HepG2 (cell line): Measurements from ENCODE around the gene ANKFY1. TPM values are rescaled to one million over a fixed set of nuclear protein-coding genes. Genes with fewer than 3 reads are reported as not detected.

ENCODE experiments used
- ATAC-seq: fragments of 200-7000 bp; cut with Tn5 transposase; 3 replicates; pipeline ENCODE4 v1.9.1; 2020; ENCODE audit warnings: mild to moderate bottlenecking, moderate library complexity
- BruUV-seq: library from RNA; stranded (reverse); fragments of 400-500 nt; replicated peaks from 2 replicates; lab custom pipeline; 2021; lab: Mats Ljungman, UMichigan
- CTCF ChIA-PET: fragments of 300-600 bp; formaldehyde crosslinking; extraction: SDS; loops from one replicate; lab custom pipeline; 2021; ENCODE audit warnings: low total read pairs, inconsistent platforms, low intra/inter-chr PET ratio; lab: Yijun Ruan, JAX
- POLR2A ChIA-PET: fragments of 350-600 bp; sonication (Branson Sonifier 250); formaldehyde crosslinking; loops from one replicate; lab custom pipeline; 2020; ENCODE audit warnings: antibody characterized with exemption, inconsistent platforms; lab: Yijun Ruan, JAX
- DNase-seq: peaks from one replicate; pipeline ENCODE4 v3.0.0-alpha.2; 2015; ENCODE audit warnings: low spot score
- FAIRE-seq: peaks from 3 replicates; lab custom pipeline; 2011; peaks lifted over from hg19 to GRCh38; lab: Jason Lieb, UNC
- H2AFZ ChIP-seq: one replicate; pipeline ENCODE4 v1.6.1; 2011; ENCODE audit warnings: low read length, inconsistent platforms
- H3K27ac ChIP-seq: fragments of 300-600 bp; 3 replicates; pipeline ENCODE4 v1.8.0; 2011; ENCODE audit warnings: mixed run types, mild to moderate bottlenecking, mixed read lengths, low read length, inconsistent platforms; ENCODE audit not compliant: insufficient read depth; ENCODE audit errors: extremely low read length
- H3K27me3 ChIP-seq, 2 experiments: fragments of 200-600 bp in 1 of 2; 2 replicates in 1 of 2; 3 replicates in 1 of 2; pipeline versions ENCODE4 v1.6.0 to v1.8.0; 2011; ENCODE audit warnings: low read length in 2 of 2, mild to moderate bottlenecking in 2 of 2, moderate library complexity in 2 of 2, inconsistent platforms in 1 of 2; ENCODE audit not compliant: insufficient read depth in 2 of 2, control insufficient read depth in 1 of 2
- H3K36me3 ChIP-seq, 2 experiments: fragments of 200-600 bp in 1 of 2; replicated peaks in 1 of 2; 2 replicates in 1 of 2; 3 replicates in 1 of 2; pipeline versions ENCODE4 v1.5.1 to v1.8.0; 2011; ENCODE audit warnings: low read length in 2 of 2, inconsistent platforms in 1 of 2; ENCODE audit not compliant: insufficient read depth in 2 of 2, control insufficient read depth in 1 of 2
- H3K4me1 ChIP-seq: 2 replicates; pipeline ENCODE4 v1.5.1; 2012; ENCODE audit warnings: low read length, inconsistent platforms; ENCODE audit not compliant: insufficient read depth
- H3K4me2 ChIP-seq: 2 replicates; pipeline ENCODE4 v1.6.0; 2011; ENCODE audit warnings: low read depth, low read length, inconsistent platforms
- H3K4me3 ChIP-seq, 3 experiments: fragments of 200-600 bp in 1 of 3; sonication (generic), shearing (Covaris generic) in 1 of 3; replicated peaks in 1 of 3; 2 replicates each; pipeline ENCODE4 v1.5.1; 2011 to 2016; ENCODE audit warnings: low read length in 3 of 3, inconsistent platforms in 2 of 3, low read depth in 2 of 3, mild to moderate bottlenecking in 2 of 3, control low read depth in 1 of 3, mixed read lengths in 1 of 3; ENCODE audit not compliant: insufficient read depth in 1 of 3
- H3K79me2 ChIP-seq: one replicate; pipeline ENCODE4 v1.6.1; 2011; ENCODE audit warnings: low read length, inconsistent platforms; ENCODE audit not compliant: insufficient read depth
- H3K9ac ChIP-seq: 2 replicates; pipeline ENCODE4 v1.6.0; 2011; ENCODE audit warnings: mild to moderate bottlenecking, low read depth, low read length, inconsistent platforms; ENCODE audit not compliant: insufficient read depth
- H3K9me3 ChIP-seq: 2 replicates; pipeline ENCODE4 v1.5.1; 2012; ENCODE audit warnings: mild to moderate bottlenecking, low read length
- H4K20me1 ChIP-seq: 2 replicates; pipeline ENCODE4 v1.6.0; 2011; ENCODE audit warnings: inconsistent platforms, mild to moderate bottlenecking, low read length, moderate library complexity; ENCODE audit not compliant: insufficient read depth
- HMG20A ChIP-seq: IDR thresholded peaks from 2 replicates; pipeline ENCODE4 v1.6.1; 2016; ENCODE audit warnings: borderline replicate concordance
- ISL2 ChIP-seq: sonication (generic); formaldehyde crosslinking; IDR thresholded peaks from 2 replicates; pipeline ENCODE4 v1.5.0; 2020; ENCODE audit warnings: missing genetic modification reagents
- KLF6 ChIP-seq: IDR thresholded peaks from 2 replicates; pipeline ENCODE4 v1.8.0; 2016; ENCODE audit warnings: missing biosample characterization, missing genetic modification reagents
- MED13 ChIP-seq: sonication (generic); formaldehyde crosslinking; IDR thresholded peaks from 2 replicates; pipeline ENCODE4 v1.5.0; 2020; ENCODE audit warnings: missing genetic modification reagents
- RAD21 ChIP-seq: fragments of 450-650 bp; formaldehyde crosslinking; IDR thresholded peaks from 2 replicates; pipeline ENCODE4 v1.5.0; 2020; ENCODE audit warnings: mild to moderate bottlenecking
- WGBS: methylation state at CpG from one replicate; pipeline ENCODE4 v1.1.6; 2017; ENCODE audit warnings: low lambda C conversion rate; 5-methylcytosine and 5-hydroxymethylcytosine counted together
- in situ Hi-C: cut with HindIII; loops from 2 replicates; pipeline ENCODE4 v1.10.0; 2017; ENCODE audit warnings: low pct_unique_long_range_greater_than_20kb; ENCODE audit not compliant: extremely low pct_ligation_motif_present
- intact Hi-C: fragments of 100-400 bp; cut with micrococcal nuclease; formaldehyde crosslinking; loops from one replicate; pipeline ENCODE4 v1.10.0; 2022; ENCODE audit not compliant: unreplicated experiment
- polyA plus RNA-seq, 8 experiments: library from polyadenylated mRNA; depleted of rRNA in 3 of 8; stranded (reverse) in 7 of 8; unstranded in 1 of 8; fragments of >200 nt; fragmentation: Illumina TruSeq in 4 of 8; extraction: Trizol in 4 of 8; gene quantifications; 2 replicates each; pipeline versions ENCODE4 v1.2.1 to v1.2.3, GENCODE V29; 2011 to 2016; ENCODE audit warnings: low read depth in 4 of 8, missing spikeins in 1 of 8, mixed read lengths in 1 of 8; ENCODE audit not compliant: insufficient read depth in 1 of 8
- total RNA-seq, 5 experiments: library from RNA; depleted of rRNA; stranded (reverse); fragments of >200 nt; fragmentation: Illumina TruSeq; extraction: Trizol; gene quantifications; 2 replicates each; pipeline ENCODE4 v1.2.3, GENCODE V29; 2016; ENCODE audit warnings: low read depth in 1 of 5
- TF ChIP-seq, protein P1 (sequence below): sonication (generic); formaldehyde crosslinking; IDR thresholded peaks from 2 replicates; pipeline ENCODE4 v1.8.0; 2022; ENCODE audit warnings: mild to moderate bottlenecking, missing genetic modification reagents, moderate library complexity
- TF ChIP-seq, protein P2 (sequence below): sonication (generic); formaldehyde crosslinking; IDR thresholded peaks from 2 replicates; pipeline ENCODE4 v1.4.0; 2020; ENCODE audit warnings: missing genetic modification reagents, borderline replicate concordance
- TF ChIP-seq, protein P3 (sequence below): sonication (generic); formaldehyde crosslinking; IDR thresholded peaks from 2 replicates; pipeline ENCODE4 v1.8.1; 2022; ENCODE audit warnings: low read depth, mild to moderate bottlenecking, missing genetic modification reagents
- TF ChIP-seq, protein P4 (sequence below): sonication (generic); formaldehyde crosslinking; IDR thresholded peaks from 2 replicates; pipeline ENCODE4 v1.4.0; 2020; ENCODE audit warnings: missing genetic modification reagents; ENCODE audit errors: not compliant biosample characterization

Gene ANKFY1
- total and polyA plus RNA-seq, 2 of the 13 experiments (the other 11 are each of a cell fraction or from before 2014, with no cell fraction given): 11.9 to 16.8 TPM

DNA sequence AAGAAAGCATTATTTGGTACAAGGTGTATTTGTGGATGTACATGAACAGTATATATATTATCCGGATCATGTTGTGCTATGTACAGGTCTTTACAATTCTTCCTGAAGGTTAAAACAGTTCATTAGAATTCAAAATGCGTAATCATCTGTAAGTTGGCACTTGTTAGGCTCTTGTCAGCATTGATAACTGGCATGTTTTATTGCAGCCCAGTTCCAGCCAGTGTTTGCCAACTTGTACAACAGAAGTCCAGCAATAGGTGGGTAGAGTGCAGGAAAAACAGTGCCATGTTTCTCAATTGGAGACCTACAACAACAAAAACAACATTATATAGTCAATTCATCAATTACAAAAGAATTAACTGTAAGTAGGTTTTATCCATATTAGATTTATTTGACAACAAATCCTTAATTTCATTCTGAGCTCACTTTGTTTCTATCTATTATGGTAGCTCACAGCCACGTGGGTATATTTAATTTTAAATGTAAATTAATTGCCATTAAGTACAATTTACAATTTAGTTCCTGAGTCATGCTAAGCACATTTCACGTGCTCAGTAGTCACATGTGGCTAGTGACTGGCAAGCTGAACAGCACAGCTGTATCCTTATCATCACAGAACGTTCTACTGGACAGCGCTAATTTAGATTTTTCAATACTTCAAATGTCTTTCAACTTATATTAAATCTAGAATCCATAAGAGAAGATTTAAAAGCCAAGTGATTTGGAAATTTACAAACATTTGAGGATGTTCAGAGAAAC is 8.6 kb upstream of the ANKFY1 start:
- H3K4me2 ChIP-seq: no peak overlapping the region
- TF ChIP-seq RAD21: no peak
- no peak for TF ChIP-seq KLF6 (CRISPR knock-in tag)
- TF ChIP-seq, protein P1, sequence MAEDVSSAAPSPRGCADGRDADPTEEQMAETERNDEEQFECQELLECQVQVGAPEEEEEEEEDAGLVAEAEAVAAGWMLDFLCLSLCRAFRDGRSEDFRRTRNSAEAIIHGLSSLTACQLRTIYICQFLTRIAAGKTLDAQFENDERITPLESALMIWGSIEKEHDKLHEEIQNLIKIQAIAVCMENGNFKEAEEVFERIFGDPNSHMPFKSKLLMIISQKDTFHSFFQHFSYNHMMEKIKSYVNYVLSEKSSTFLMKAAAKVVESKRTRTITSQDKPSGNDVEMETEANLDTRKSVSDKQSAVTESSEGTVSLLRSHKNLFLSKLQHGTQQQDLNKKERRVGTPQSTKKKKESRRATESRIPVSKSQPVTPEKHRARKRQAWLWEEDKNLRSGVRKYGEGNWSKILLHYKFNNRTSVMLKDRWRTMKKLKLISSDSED (CRISPR knock-in tag): no peak
- TF ChIP-seq, all 625 proteins: peak for 0
- ATAC-seq: no peak

DNA sequence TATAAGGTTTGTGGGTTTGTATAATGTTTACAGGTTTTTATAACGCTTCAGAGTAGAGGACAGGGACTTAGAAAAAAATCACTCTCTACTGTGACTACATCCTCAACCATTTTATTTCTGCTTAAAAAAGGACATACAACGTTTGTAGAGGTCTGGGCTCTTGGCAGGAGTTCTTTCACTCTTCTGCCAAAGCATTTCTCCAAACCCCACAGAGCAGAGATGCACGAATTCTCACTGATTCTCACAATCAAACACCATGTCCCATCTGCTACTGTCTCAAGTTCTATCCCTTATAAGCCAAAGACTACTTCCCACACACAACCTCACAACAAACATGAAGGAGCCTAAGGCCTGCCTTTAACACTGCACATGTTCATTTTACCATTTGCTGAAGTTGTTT is 7.0 kb upstream of the ANKFY1 start:
- ATAC-seq (no peak), FAIRE-seq (no peak), DNase-seq (no peak)
- H3K9me3 ChIP-seq: no peaks in the 10 kb centered on the region
- no peak overlapping the region for H3K4me3 ChIP-seq
- H3K36me3 ChIP-seq: peaks cover 2 to 29% of the 10 kb centered on the region in 2 experiments
- no peak overlapping the region for H2AFZ ChIP-seq
- no peak overlapping the region for H3K27ac ChIP-seq
- no peaks in the 10 kb centered on the region for H3K27me3 ChIP-seq
- 81% methylated on average over 3 of the region's 3 CpGs for WGBS
- in situ Hi-C loops: no loop called here
- no peaks in the 10 kb centered on the region for H4K20me1 ChIP-seq
- peaks cover 1% of the 10 kb centered on the region for H3K79me2 ChIP-seq
- no peak overlapping the region for H3K9ac ChIP-seq
- intact Hi-C loops: no loop called here
- H3K4me2 ChIP-seq: no peak overlapping the region
- ChIA-PET CTCF (no interaction called here), POLR2A (no interaction called here)
- no peaks in the 10 kb centered on the region for H3K4me1 ChIP-seq
- no TSS peak for BruUV-seq
- TF ChIP-seq MED13 (CRISPR knock-in tag) (no peak), HMG20A (CRISPR knock-in tag) (no peak), ISL2 (CRISPR knock-in tag) (no peak)
- TF ChIP-seq, protein P2, sequence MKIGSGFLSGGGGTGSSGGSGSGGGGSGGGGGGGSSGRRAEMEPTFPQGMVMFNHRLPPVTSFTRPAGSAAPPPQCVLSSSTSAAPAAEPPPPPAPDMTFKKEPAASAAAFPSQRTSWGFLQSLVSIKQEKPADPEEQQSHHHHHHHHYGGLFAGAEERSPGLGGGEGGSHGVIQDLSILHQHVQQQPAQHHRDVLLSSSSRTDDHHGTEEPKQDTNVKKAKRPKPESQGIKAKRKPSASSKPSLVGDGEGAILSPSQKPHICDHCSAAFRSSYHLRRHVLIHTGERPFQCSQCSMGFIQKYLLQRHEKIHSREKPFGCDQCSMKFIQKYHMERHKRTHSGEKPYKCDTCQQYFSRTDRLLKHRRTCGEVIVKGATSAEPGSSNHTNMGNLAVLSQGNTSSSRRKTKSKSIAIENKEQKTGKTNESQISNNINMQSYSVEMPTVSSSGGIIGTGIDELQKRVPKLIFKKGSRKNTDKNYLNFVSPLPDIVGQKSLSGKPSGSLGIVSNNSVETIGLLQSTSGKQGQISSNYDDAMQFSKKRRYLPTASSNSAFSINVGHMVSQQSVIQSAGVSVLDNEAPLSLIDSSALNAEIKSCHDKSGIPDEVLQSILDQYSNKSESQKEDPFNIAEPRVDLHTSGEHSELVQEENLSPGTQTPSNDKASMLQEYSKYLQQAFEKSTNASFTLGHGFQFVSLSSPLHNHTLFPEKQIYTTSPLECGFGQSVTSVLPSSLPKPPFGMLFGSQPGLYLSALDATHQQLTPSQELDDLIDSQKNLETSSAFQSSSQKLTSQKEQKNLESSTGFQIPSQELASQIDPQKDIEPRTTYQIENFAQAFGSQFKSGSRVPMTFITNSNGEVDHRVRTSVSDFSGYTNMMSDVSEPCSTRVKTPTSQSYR (CRISPR knock-in tag): no peak
- TF ChIP-seq, protein P3, sequence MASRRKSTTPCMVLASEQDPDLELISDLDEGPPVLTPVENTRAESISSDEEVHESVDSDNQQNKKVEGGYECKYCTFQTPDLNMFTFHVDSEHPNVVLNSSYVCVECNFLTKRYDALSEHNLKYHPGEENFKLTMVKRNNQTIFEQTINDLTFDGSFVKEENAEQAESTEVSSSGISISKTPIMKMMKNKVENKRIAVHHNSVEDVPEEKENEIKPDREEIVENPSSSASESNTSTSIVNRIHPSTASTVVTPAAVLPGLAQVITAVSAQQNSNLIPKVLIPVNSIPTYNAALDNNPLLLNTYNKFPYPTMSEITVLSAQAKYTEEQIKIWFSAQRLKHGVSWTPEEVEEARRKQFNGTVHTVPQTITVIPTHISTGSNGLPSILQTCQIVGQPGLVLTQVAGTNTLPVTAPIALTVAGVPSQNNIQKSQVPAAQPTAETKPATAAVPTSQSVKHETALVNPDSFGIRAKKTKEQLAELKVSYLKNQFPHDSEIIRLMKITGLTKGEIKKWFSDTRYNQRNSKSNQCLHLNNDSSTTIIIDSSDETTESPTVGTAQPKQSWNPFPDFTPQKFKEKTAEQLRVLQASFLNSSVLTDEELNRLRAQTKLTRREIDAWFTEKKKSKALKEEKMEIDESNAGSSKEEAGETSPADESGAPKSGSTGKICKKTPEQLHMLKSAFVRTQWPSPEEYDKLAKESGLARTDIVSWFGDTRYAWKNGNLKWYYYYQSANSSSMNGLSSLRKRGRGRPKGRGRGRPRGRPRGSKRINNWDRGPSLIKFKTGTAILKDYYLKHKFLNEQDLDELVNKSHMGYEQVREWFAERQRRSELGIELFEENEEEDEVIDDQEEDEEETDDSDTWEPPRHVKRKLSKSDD (CRISPR knock-in tag): no peak
- TF ChIP-seq, protein P4, sequence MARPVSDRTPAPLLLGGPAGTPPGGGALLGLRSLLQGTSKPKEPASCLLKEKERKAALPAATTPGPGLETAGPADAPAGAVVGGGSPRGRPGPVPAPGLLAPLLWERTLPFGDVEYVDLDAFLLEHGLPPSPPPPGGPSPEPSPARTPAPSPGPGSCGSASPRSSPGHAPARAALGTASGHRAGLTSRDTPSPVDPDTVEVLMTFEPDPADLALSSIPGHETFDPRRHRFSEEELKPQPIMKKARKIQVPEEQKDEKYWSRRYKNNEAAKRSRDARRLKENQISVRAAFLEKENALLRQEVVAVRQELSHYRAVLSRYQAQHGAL (CRISPR knock-in tag): no peak

More for the DNA sequence above, 8.6 kb upstream of the ANKFY1 start:
- ChIA-PET POLR2A (no interaction called here), CTCF (no interaction called here)
- Histone ChIP-seq H3K9ac (no peak overlapping the region), H2AFZ (no peak overlapping the region), H3K36me3 (peaks cover under 1 to 40% of the 10 kb centered on the region in 2 experiments), H3K4me3 (no peak overlapping the region), H3K9me3 (no peaks in the 10 kb centered on the region), H3K27ac (no peak overlapping the region), H3K79me2 (peaks cover 2% of the 10 kb centered on the region), H4K20me1 (no peaks in the 10 kb centered on the region), H3K27me3 (no peaks in the 10 kb centered on the region), H3K4me1 (no peaks in the 10 kb centered on the region)
- FAIRE-seq (no peak), DNase-seq (no peak)
- intact Hi-C loops (no loop called here), in situ Hi-C loops (no loop called here)
- 97% methylated on average over 6 of the region's 6 CpGs for WGBS
- no TSS peak for BruUV-seq
